Thyroid gland (tissue), 4 donors: ENCODE results near the gene FOXP1.

ENCODE experiments used
- POLR2A ChIP-seq, 2 donors: fragments of 450-650 bp; IDR thresholded peaks; one replicate each; pipeline ENCODE4 v1.6.1; 2017; ENCODE audit warnings: antibody characterized with exemption in 2 of 2, mild to moderate bottlenecking in 2 of 2, moderate library complexity in 1 of 2
- TF ChIP-seq, protein P1 (sequence below), 6 experiments: fragments of 200-600 bp in 3 of 6; fragments of 450-650 bp in 3 of 6; sonication (generic) in 3 of 6; IDR thresholded peaks; one replicate each; pipeline ENCODE4 v1.5.1; 2016 to 2019; ENCODE audit warnings: antibody characterized with exemption in 6 of 6, mild to moderate bottlenecking in 2 of 6, inconsistent platforms in 1 of 6, moderate library complexity in 1 of 6

DNA sequence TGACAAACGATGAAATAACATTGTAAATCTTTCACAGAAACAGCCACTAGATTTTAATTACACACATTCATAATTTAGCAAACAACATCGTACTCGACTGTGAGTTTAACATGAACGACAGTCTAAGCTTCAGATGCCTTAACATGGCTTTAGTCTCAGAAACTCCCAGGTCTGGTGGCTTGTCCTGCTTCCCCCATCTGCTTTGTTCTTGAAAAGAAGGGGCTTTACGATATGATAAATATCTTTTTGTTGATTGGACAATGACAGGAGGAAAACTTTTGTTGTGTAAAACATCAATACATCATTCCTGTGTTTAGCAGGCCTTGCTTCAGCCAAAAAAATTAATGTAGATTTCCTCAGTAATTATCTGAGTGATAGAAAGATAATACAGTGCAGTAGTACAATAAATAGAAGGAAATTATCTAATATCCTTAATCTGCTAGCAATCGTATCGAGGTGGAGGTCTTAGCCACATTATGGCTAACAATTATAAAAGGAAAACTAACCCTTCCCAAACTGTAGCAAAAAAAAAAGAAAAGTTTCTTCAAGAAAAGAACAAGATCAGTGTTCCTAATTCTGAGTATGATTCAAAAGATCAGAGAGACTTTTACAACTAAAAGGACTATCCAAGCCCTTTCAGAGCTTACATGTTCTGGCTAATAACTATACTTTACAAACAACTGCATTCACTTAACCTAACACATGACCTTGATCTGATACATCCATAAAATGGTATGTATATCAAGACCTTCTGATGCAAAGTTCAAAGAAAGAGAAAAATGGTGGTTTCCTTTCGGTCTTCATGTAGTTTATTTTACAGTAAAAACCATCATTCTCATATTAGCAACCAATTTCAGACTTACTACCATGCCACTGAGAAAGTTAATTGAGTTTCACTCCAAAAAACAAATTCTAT lies 535.7 kb downstream of the FOXP1 start:
- TF ChIP-seq, protein P1, sequence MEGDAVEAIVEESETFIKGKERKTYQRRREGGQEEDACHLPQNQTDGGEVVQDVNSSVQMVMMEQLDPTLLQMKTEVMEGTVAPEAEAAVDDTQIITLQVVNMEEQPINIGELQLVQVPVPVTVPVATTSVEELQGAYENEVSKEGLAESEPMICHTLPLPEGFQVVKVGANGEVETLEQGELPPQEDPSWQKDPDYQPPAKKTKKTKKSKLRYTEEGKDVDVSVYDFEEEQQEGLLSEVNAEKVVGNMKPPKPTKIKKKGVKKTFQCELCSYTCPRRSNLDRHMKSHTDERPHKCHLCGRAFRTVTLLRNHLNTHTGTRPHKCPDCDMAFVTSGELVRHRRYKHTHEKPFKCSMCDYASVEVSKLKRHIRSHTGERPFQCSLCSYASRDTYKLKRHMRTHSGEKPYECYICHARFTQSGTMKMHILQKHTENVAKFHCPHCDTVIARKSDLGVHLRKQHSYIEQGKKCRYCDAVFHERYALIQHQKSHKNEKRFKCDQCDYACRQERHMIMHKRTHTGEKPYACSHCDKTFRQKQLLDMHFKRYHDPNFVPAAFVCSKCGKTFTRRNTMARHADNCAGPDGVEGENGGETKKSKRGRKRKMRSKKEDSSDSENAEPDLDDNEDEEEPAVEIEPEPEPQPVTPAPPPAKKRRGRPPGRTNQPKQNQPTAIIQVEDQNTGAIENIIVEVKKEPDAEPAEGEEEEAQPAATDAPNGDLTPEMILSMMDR (IDR thresholded peaks at IDR 0.05): no peak
- TF ChIP-seq POLR2A (IDR thresholded peaks at IDR 0.05): no peak
